GM12878 (cell line): ENCODE results near the gene CD52. TPM values are rescaled to one million over a fixed set of nuclear protein-coding genes. Genes with fewer than 3 reads are reported as not detected.

Experiments used
- ATAC-seq: fragments of 200-7000 bp; cut with Tn5 transposase; 3 replicates; pipeline ENCODE4 v1.9.1; 2020; ENCODE audit warnings: mild to moderate bottlenecking, moderate library complexity
- BruUV-seq: library from RNA; stranded (reverse); fragments of 400-500 nt; replicated peaks from 2 replicates; lab custom pipeline; 2021; lab: Mats Ljungman, UMichigan
- CTCF ChIA-PET: fragments of 300-600 bp; sonication (Branson Sonifier 250); formaldehyde crosslinking; extraction: SDS; loops from one replicate; lab custom pipeline; 2021; ENCODE audit warnings: inconsistent platforms; lab: Yijun Ruan, JAX
- POLR2A ChIA-PET: fragments of 350-600 bp; formaldehyde crosslinking; extraction: SDS; loops from one replicate; lab custom pipeline; 2021; ENCODE audit warnings: inconsistent platforms; lab: Charles Lee
- RAD21 ChIA-PET: fragments of 300-600 bp; sonication (Branson Sonifier 250); formaldehyde crosslinking; loops from one replicate; lab custom pipeline; 2023; ENCODE audit warnings: antibody characterized with exemption; ENCODE audit not compliant: unreplicated experiment; lab: Charles Lee
- SMC1A ChIA-PET: fragments of 300-600 bp; sonication (Branson Sonifier 250); formaldehyde crosslinking; loops from one replicate; lab custom pipeline; 2023; ENCODE audit not compliant: unreplicated experiment, uncharacterized antibody; lab: Charles Lee
- DNase-seq: peaks from one replicate; pipeline ENCODE4 v3.0.0-alpha.2; 2011; ENCODE audit warnings: low read depth, low spot score
- FAIRE-seq: peaks from 3 replicates; lab custom pipeline; 2011; peaks lifted over from hg19 to GRCh38; lab: Jason Lieb, UNC
- H2AFZ ChIP-seq: 2 replicates; pipeline ENCODE4 v1.6.0; 2011; ENCODE audit warnings: low read depth, low read length, control low read depth; ENCODE audit not compliant: control insufficient read depth
- H3K27ac ChIP-seq: 2 replicates; pipeline ENCODE4 v1.5.1; 2011; ENCODE audit warnings: control low read depth; ENCODE audit not compliant: control insufficient read depth, insufficient read depth
- H3K27me3 ChIP-seq, 2 experiments: replicated peaks in 1 of 2; 2 replicates each; pipeline versions ENCODE4 v1.6.0 to v1.6.1; 2011; ENCODE audit warnings: low read length in 1 of 2; ENCODE audit not compliant: control insufficient read depth in 2 of 2, insufficient read depth in 2 of 2
- H3K36me3 ChIP-seq, 2 experiments: 2 replicates each; pipeline ENCODE4 v1.5.1; 2011; ENCODE audit warnings: low read length in 1 of 2; ENCODE audit not compliant: control insufficient read depth in 2 of 2, insufficient read depth in 2 of 2
- H3K4me1 ChIP-seq: 2 replicates; pipeline ENCODE4 v1.6.1; 2011; ENCODE audit warnings: mild to moderate bottlenecking, low read length, moderate library complexity, mixed read lengths; ENCODE audit not compliant: control insufficient read depth, insufficient read depth
- H3K4me2 ChIP-seq: 2 replicates; pipeline ENCODE4 v1.6.0; 2011; ENCODE audit warnings: control low read depth; ENCODE audit not compliant: control insufficient read depth, insufficient read depth
- H3K4me3 ChIP-seq: fragments of 200-600 bp; sonication (generic); 2 replicates; pipeline ENCODE4 v1.5.1; 2016
- H3K79me2 ChIP-seq: 2 replicates; pipeline ENCODE4 v1.6.0; 2011; ENCODE audit warnings: low read length; ENCODE audit not compliant: control insufficient read depth, insufficient read depth
- H3K9ac ChIP-seq: 2 replicates; pipeline ENCODE4 v1.8.0; 2011; ENCODE audit warnings: low read length, control low read depth, mixed read lengths; ENCODE audit not compliant: control insufficient read depth, insufficient read depth
- H3K9me3 ChIP-seq: replicated peaks from 3 replicates; pipeline ENCODE4 v1.5.1; 2011; ENCODE audit warnings: mild to moderate bottlenecking, low read length; ENCODE audit not compliant: control insufficient read depth, insufficient read depth
- H4K20me1 ChIP-seq: 2 replicates; pipeline ENCODE4 v1.6.0; 2011; ENCODE audit not compliant: control insufficient read depth, insufficient read depth
- CBX3 ChIP-seq: fragments of 200-600 bp; sonication (generic); IDR thresholded peaks from 2 replicates; pipeline ENCODE4 v1.6.1; 2016; ENCODE audit warnings: low read depth, borderline replicate concordance
- E2F8 ChIP-seq: fragments of 450-650 bp; IDR thresholded peaks from 2 replicates; pipeline ENCODE4 v1.6.1; 2018; ENCODE audit warnings: mild to moderate bottlenecking, low read depth, moderate library complexity; ENCODE audit not compliant: partially characterized antibody
- ELK1 ChIP-seq: IDR thresholded peaks from 2 replicates; pipeline ENCODE4 v1.6.1; 2012; ENCODE audit warnings: low read depth, low read length, improper control_type of control experiment
- MEF2A ChIP-seq: IDR thresholded peaks from 2 replicates; pipeline ENCODE4 v1.6.1; 2011; ENCODE audit warnings: low read depth, mild to moderate bottlenecking, low read length, moderate library complexity; ENCODE audit not compliant: insufficient read depth
- MXI1 ChIP-seq: fragments of 150-350 bp; IDR thresholded peaks from 2 replicates; pipeline ENCODE4 v1.6.1; 2011; ENCODE audit warnings: low read depth, mild to moderate bottlenecking, inconsistent platforms, low read length, improper control_type of control experiment
- POLR2AphosphoS2 ChIP-seq: IDR thresholded peaks from 2 replicates; pipeline ENCODE4 v1.6.1; 2011; ENCODE audit warnings: low read depth, mild to moderate bottlenecking, low read length, improper control_type of control experiment, moderate library complexity
- PRDM15 ChIP-seq: fragments of 450-650 bp; formaldehyde crosslinking; IDR thresholded peaks from 2 replicates; pipeline ENCODE4 v1.4.0; 2020; ENCODE audit warnings: mild to moderate bottlenecking, moderate library complexity
- RAD51 ChIP-seq: fragments of 450-650 bp; IDR thresholded peaks from 2 replicates; pipeline ENCODE4 v1.6.1; 2016; ENCODE audit warnings: moderate library complexity, mild to moderate bottlenecking, inconsistent platforms
- RCOR1 ChIP-seq: conservative IDR thresholded peaks from 2 replicates; pipeline ENCODE4 v1.6.1; 2012; ENCODE audit warnings: low read depth, low read length, improper control_type of control experiment
- REST ChIP-seq: IDR thresholded peaks from 2 replicates; pipeline ENCODE4 v1.6.1; 2012; ENCODE audit warnings: mild to moderate bottlenecking, low read depth, low read length
- SIX5 ChIP-seq: IDR thresholded peaks from 2 replicates; pipeline ENCODE4 v1.6.1; 2011; ENCODE audit warnings: mild to moderate bottlenecking, low read depth, low read length, moderate library complexity; ENCODE audit not compliant: severe bottlenecking
- YY1 ChIP-seq: IDR thresholded peaks from 2 replicates; pipeline ENCODE4 v1.6.1; 2011; ENCODE audit warnings: low read depth, mild to moderate bottlenecking, low read length
- ZBED1 ChIP-seq: IDR thresholded peaks from 2 replicates; pipeline ENCODE4 v1.6.1; 2016; ENCODE audit warnings: borderline replicate concordance
- WGBS: methylation state at CpG from one replicate; pipeline ENCODE4 v1.1.6; 2016; ENCODE audit warnings: low lambda C conversion rate; ENCODE audit not compliant: insufficient replicate concordance, insufficient coverage; ENCODE audit errors: missing lambda C conversion rate; 5-methylcytosine and 5-hydroxymethylcytosine counted together
- in situ Hi-C: fragments of 300-500 bp; cut with MboI; formaldehyde crosslinking; loops from 9 replicates; pipeline ENCODE4 v1.14.3; 2018; ENCODE audit warnings: mixed read lengths
- intact Hi-C: fragments of 100-400 bp; cut with micrococcal nuclease; formaldehyde crosslinking; loops from one replicate; pipeline ENCODE4 v1.14.2; 2022; ENCODE audit not compliant: unreplicated experiment
- polyA plus RNA-seq, 11 experiments: library from polyadenylated mRNA; depleted of rRNA in 4 of 11; unstranded in 6 of 11; stranded (reverse) in 5 of 11; fragments of >200 nt; fragmentation: Nextera tagmentation in 4 of 11; fragmentation: Illumina TruSeq in 1 of 11; extraction: Ambion mirVana in 4 of 11; extraction: Trizol in 1 of 11; gene quantifications; 1 replicate in 1 of 11; 2 replicates in 10 of 11; pipeline versions ENCODE4 v1.2.1 to v1.2.3, GENCODE V29; 2011 to 2016; ENCODE audit warnings: inconsistent platforms in 2 of 11, missing spikeins in 2 of 11, low read depth in 1 of 11
- total RNA-seq, 4 experiments: library from RNA; depleted of rRNA in 3 of 4; stranded (reverse); fragments of >200 nt in 3 of 4; fragmentation: Illumina TruSeq in 1 of 4; extraction: Trizol in 1 of 4; gene quantifications; 2 replicates each; pipeline versions ENCODE4 v1.2.1 to v1.2.3, GENCODE V29; 2013 to 2021

CD52 gene
- total and polyA plus RNA-seq, 10 of the 15 experiments (the other 5 are each of a cell fraction or from before 2014, with no cell fraction given) = 237 to 2,736 (median 532) TPM

- DNase-seq (no peak), ATAC-seq (no peak), FAIRE-seq (no peak)
- Histone ChIP-seq H2AFZ (no peak overlapping the region), H3K4me1 (no peaks in the 10 kb centered on the region), H3K9me3 (no peaks in the 10 kb centered on the region), H3K9ac (no peak overlapping the region), H4K20me1 (no peaks in the 10 kb centered on the region), H3K79me2 (no peaks in the 10 kb centered on the region), H3K4me3 (no peak overlapping the region)
- SMC1A ChIA-PET = no interaction called here
- no TSS peak for BruUV-seq
- no peak for TF ChIP-seq RAD51
- no peak for TF ChIP-seq MEF2A
- no peak for TF ChIP-seq ZBED1
- TF ChIP-seq REST = no peak
- TF ChIP-seq ELK1 = no peak
- no peak for TF ChIP-seq PRDM15
- TF ChIP-seq MXI1 = no peak
- no peak for TF ChIP-seq POLR2AphosphoS2
- no peak for TF ChIP-seq SIX5
- no peak for TF ChIP-seq YY1
- no peak for TF ChIP-seq E2F8
- TF ChIP-seq CBX3 = no peak
- no peak for TF ChIP-seq RCOR1
- TF ChIP-seq, all 136 proteins: peak for 0
- H3K36me3 ChIP-seq = no peaks in the 10 kb centered on the region
- WGBS = 25% methylated on average over 10 of the region's 10 CpGs
- intact Hi-C loops (no loop called here), in situ Hi-C loops (no loop called here)
- H3K27ac ChIP-seq = no peak overlapping the region
- CTCF ChIA-PET = interaction anchor here (0.6 to 2.1 kb wide), 2 partner anchors 81 to 212 kb away, joined by 3 to 6 read pairs; no protein-coding TSS in a partner anchor
- POLR2A ChIA-PET = no interaction called here
- no peak overlapping the region for H3K4me2 ChIP-seq
- H3K27me3 ChIP-seq = peaks cover 3 to 4% of the 10 kb centered on the region in 2 experiments; a peak in 3 of 4 replicates
- RAD21 ChIA-PET = no interaction called here
Observed at GRCh38 chr1:26357121-26357602, 39.4 kb downstream of the CD52 start.
